Stimulated activated CD4-positive, alpha-beta T cell treated with anti-CD3 and anti-CD28 coated beads, Interleukin-2, amount 100 ng/mL, for 4 hours (primary cell): ENCODE results near the gene IMP3.
A peak's percentile ranks its signal among the peaks of the same experiment; 100 is the strongest.
"Not testable (repeated sequence)": the region's sequence is repeated elsewhere in the genome, so short reads cannot be mapped to it uniquely, and the experiment has no call there.

Experiments used
- DNase-seq: peaks from one replicate; pipeline ENCODE4 v3.0.0-alpha.2; 2020; ENCODE audit warnings: low read depth

The IMP3 gene, protein sequence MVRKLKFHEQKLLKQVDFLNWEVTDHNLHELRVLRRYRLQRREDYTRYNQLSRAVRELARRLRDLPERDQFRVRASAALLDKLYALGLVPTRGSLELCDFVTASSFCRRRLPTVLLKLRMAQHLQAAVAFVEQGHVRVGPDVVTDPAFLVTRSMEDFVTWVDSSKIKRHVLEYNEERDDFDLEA

GRCh38 chr15:75639709-75640482 is at the start of gene IMP3:
Gene IMP3 (minus strand): TSS chr15:75640224. CDS start chr15:75640168, 56 bp downstream.
- peak; percentile 89 for DNase-seq

- DNase-seq, result not testable (repeated sequence)
These were observed 49.4 kb upstream of the IMP3 start for GRCh38 chr15:75689429-75689828.

DNA sequence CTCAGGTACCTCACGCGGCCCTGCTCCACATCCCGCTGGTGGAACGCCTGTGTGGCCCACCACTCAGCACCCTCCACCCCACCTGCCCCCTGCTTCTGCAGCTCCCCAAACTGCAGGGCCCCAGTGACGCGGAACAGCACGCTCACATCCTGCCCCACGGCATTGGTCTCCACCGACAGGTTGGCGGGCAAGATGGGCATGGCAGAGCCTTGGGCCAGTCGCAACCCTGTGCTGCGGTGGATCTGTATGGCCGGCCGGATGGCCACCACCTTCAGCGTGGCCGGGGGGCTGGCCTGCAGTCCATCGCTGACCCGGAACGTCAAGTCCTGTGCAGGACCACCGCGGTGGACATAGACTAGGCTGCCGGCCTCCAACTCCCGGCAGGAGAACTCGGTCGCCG is 48.8 kb upstream of the IMP3 start:
- DNase-seq, result no peak

GRCh38 chr15:75688278-75688557 is 48.2 kb upstream of the IMP3 start:
- no peak for DNase-seq

GRCh38 chr15:75687486-75688277 is 47.7 kb upstream of the IMP3 start:
- no peak for DNase-seq

DNA sequence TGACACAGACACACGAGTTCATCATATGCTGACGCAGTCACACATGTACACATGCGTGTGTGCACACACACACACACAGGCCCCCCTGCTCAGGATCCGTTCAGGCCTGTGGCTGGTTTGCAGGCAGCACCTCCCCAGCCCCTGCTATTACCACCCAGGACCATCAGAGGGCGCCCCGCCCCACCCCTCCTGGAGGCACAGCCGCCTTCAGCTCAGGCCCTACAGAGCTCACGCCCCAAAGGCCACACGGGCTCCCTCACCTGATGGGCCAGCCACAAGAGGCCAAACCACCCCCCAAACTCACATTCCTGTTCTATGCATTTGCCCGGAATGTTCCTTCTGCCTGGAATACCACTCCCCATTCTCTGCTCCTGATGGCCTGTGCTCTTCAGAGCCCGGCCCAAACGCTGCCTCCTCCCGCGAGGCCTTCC is 46.2 kb upstream of the IMP3 start:
- DNase-seq, result peak; percentile 59

GRCh38 chr15:75685195-75685594 is 45.2 kb upstream of the IMP3 start:
- no peak for DNase-seq

GRCh38 chr15:75684648-75685047 is 44.6 kb upstream of the IMP3 start:
- no peak for DNase-seq

DNA sequence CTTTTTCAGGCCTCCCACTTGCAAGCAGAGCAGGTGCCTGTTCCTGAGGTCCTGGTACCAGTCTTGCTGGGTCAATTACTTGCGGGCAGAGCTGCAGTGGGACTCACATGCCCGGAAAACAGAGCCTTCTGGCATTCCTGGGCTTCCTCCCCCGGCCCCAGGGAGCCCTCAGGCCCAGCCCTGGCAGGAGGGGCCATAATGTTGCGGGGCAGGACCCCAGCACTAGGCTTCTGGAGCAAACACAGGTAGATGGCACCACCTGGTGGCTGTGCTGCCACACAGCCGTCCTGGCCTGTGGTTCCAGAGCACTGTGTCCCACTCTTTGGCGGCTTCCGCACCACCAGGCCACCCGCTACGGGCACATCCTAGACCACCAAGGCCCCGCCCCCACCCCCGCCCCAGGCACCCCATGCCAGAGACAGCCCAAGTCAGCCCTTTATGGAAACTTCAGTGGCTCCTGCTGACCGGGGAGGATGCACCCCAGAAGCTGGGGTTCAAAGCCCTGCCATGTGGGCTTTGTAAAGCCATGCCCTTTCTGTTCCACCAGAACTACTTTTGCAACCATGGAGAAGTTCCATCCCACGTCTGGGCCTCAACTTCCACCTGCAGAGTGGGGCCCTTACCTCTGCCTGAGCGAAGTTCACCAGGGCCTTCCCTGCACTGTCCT is 43.8 kb upstream of the IMP3 start:
- peak; percentile 35 for DNase-seq

- no peak for DNase-seq
These were observed 42.4 kb upstream of the IMP3 start for GRCh38 chr15:75682181-75683135.

GRCh38 chr15:75680007-75680789 is 40.2 kb upstream of the IMP3 start:
- no peak for DNase-seq

- DNase-seq, result not testable (repeated sequence)
These were observed 38.3 kb upstream of the IMP3 start for GRCh38 chr15:75678324-75678690.

DNA sequence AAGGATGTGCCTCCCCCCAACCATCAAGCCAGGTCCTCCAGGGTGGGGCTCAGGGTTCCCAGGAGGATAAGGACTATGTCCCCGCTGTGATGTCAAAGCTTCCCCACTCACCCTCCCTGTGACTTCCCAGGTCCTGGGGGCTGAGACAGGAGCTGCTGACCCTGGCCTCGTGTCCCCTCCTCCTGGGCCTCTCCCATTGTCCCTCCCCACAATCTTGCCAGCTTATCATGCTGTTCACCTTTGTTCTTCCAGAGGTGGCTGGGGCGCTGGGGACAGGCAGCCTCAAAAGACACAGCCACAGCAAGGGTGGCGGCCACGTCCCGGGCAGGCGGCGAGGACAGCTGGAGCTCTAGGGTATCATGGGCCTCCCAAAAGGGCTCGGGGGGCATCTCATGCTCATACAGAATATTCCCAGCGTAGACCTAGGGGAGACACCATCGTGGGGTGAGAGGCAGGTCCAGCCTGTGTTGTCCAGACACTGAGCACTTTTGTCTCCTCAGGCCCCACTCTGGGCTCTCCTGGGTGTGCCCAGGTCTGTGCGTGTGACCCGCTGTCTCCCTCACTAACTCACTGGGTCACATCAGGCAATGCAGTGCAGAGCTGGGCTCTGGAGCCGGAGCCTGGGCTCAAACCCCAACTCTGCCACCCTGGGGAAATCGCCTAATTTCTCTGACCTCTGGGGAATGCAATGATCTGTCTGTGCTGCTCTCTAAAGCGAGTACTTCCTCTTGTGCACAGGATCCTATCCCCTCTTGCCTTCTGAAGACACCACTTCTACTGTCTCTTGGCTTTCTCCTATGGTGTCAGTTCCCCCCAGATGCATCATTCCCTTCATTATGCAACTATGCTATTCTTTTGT is 37.7 kb upstream of the IMP3 start:
- no peak for DNase-seq

DNA sequence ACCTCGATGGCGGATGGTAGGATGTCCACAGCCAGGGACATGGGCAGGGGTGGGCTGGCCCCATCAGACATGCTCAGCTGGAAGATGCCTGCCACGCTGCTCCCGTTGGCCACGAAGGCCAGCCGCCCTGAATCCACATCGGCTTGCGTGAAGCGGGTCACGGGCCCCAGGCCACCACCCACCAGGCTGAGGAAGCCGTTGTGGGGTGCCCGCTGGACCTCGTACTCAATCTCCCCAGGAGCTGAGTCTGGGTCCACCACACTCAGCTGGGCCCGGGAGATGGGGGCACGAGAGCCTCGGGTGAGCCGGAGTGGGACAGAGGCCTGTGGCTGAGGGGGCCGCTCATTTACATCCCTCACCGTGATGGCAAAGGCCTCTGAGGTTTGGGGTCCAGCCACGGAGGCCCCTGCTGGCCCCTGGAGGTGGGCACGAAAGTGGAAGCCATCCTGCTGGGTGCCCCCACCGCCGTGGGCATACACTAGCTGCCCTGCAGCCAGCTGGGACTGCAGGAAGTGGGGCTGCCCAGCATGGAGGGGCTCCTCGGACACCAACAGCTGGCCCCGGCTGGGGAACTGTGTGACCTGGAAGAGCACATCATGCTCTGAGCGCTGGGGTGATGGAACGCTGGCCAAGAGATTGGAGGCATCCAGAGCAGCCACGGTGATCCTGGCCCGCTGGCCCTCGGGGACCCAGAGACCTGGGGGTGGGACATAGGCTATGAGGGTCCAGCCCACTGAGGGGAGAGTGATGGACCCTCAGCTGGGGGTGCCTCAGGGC is 36.9 kb upstream of the IMP3 start:
- no peak for DNase-seq

DNA sequence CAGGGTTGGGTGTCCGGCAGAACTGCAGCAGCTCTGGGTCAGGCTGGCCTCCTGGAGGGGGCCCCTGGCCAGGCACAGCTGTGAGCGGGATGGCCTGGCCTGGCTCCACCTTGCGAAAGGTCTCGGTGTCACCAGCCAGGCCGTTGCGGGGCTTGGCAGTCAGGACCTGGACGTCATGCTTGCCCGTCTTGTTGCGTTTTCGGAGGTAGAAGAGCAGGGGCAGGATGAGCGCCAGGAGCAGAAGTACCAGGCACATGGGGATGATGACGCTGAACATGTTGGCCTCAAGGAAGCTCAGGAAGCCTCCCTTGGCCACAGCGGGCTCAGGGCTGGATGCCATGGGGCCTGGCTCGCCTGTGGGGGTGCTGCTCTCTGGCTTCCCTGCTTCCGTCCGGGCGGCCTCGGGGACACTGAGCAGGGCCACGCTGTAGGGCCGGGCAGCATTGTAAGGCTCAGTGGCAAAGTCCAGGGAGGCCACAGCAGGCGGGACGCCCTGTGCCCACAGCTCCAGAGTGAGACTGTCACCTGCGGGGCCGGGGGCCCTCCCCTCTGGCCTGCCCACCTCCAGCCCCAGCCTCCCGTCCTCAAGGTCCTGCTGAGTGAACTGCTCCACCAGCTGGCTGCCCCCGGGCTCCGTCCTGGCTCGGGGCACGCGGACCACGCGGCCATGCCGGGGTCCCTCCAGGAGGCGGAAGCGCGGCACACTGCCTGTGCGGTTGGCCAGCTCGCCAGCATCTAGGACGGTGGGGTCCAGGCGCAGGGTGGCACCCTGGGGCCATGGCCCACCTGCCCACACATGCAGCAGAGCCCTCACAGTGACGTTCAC is 35.8 kb upstream of the IMP3 start:
- DNase-seq, result no peak

DNA sequence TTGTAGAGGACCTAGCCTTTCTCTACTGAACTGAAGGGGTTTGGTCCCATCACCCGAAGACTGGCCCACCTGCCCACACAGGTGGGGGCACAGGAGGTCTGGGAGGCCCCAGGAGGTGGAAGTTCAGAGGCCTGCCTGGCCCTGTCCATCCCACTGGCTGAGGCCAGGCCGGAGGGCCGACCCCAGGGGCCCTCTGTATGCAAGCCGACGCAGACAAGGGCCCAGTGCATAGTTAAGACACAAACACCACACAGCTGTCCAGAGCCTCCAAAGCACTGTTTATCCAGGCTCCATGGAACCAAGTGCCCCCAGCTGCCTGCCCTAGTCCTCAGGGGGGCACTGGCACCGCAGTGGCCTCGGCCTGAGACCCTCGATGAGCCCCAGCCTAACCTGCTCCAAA is 34.3 kb upstream of the IMP3 start:
- no peak for DNase-seq

DNA sequence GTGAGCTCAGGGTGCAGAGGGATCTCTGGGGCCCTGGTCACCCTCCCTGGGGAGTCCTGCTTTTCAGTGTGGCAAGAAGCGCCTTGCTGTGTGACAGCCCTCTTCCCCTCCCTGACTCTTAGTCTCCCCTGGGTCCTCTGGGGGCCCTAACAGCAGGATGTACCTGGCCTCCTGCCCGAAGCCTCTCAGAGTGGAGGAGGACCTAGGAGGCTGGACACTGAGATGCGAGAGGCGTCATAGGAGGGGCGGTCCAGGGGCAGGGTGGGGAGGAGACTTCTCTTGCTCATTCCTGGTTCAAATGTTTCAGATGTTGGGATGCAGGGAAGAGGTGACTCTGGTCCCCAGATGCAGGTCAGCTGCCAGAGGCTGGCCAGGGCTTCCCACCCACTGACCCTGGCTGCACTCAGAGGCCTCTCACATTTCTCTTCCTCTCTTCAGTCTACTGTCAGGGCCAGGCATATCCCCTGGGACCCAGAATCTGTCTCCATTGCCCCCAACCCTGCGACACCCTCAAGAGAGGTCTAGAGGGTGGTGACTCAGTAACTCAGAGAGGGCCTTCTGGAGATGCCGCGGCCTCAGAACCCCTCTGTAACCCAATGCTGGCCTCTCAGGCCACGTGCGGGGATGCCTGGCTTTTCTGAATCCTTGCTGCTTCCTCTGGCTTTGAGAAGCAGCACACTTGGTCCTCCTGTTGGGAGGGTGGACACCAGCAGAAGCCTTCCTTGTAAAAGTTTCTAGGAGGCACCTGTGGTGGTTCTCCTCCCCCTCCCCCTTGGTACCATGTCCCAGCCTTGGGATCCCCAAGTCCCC is 33.6 kb upstream of the IMP3 start:
- no peak for DNase-seq
